Stimulated activated CD4-positive, alpha-beta T cell treated with anti-CD3 and anti-CD28 coated beads, TNF-alpha, amount 100 ng/mL, for 4 hours (primary cell): Measurements from ENCODE around the gene CLEC14A.

Experiments used
- DNase-seq, 3 experiments: peaks; one replicate each; pipeline ENCODE4 v3.0.0-alpha.2; 2020; ENCODE audit warnings: low read depth in 3 of 3

The CLEC14A gene

GRCh38 chr14:38248321-38249028 is 7.4 kb downstream of the CLEC14A start:
- DNase-seq: no peak

GRCh38 chr14:38243696-38244240 is 12.1 kb downstream of the CLEC14A start:
- no peak for DNase-seq

DNA sequence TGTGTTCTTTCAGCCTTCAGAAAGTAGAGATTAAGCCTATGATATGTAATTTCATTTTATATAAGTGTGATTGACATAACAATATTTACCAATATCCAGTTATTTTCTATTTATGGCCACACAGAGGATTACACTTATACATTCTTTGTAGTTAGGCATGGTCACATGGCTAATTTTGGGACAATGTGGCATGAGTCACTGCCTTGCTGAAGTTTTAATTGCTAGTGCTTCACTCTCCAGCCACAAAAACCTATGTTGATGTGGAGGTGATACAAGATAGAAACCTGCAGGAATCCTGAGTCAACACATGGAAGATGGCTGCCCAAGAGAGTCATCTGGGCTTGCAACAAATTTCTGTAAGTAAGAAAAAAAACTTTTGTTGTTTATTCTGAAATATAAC is 17.0 kb downstream of the CLEC14A start:
- DNase-seq: no peak

GRCh38 chr14:38238332-38238731 is 17.6 kb downstream of the CLEC14A start:
- DNase-seq: no peak

DNA sequence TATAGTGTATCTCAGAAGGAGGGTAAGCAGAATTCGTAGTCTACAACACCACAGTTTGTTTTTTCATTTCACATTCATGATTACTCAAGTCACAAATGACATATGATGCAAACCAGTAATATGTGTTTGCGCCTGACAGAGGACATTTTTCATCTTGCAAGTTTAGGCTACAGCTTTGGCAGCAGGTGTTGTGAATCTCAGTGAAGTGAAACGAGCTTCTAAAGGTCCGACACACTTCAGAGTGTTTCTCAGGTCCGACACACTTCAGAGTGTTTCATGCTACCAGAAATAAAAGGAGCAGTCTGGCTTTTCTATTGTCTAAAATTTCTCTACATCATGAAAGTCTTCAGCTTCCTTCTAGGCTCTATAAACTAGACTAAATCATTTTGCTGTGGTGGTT is 22.7 kb downstream of the CLEC14A start:
- no peak for DNase-seq

- no peak for DNase-seq
These were observed 29.5 kb downstream of the CLEC14A start for GRCh38 chr14:38226366-38226765.

- no peak for DNase-seq
These were observed 29.9 kb downstream of the CLEC14A start for GRCh38 chr14:38225946-38226345.

GRCh38 chr14:38224338-38224737 is 31.6 kb downstream of the CLEC14A start:
- no peak for DNase-seq

- DNase-seq: no peak
These were observed 34.8 kb downstream of the CLEC14A start for GRCh38 chr14:38221077-38221476.

- no peak for DNase-seq
These were observed 38.3 kb downstream of the CLEC14A start for GRCh38 chr14:38217553-38217952.

- DNase-seq: no peak
These were observed 42.9 kb downstream of the CLEC14A start for GRCh38 chr14:38213001-38213400.

DNA sequence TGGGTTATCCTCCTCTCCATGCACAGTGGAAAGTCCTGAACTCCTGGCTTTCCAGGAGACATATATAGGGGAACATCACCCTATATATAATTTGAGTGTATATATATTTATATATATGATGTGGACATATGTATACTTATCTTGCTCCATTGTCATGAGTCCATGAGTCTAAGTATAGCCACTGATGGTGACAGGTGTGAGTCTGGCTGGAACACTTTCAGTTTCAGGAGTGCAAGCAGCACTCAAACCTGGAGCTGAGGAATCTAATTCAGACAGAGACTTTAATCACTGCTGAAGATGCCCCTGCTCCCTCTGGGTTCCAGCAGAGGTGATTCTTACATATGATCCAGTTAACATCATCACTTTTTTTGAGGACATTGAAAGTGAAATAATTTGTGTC is 43.8 kb downstream of the CLEC14A start:
- DNase-seq: no peak

DNA sequence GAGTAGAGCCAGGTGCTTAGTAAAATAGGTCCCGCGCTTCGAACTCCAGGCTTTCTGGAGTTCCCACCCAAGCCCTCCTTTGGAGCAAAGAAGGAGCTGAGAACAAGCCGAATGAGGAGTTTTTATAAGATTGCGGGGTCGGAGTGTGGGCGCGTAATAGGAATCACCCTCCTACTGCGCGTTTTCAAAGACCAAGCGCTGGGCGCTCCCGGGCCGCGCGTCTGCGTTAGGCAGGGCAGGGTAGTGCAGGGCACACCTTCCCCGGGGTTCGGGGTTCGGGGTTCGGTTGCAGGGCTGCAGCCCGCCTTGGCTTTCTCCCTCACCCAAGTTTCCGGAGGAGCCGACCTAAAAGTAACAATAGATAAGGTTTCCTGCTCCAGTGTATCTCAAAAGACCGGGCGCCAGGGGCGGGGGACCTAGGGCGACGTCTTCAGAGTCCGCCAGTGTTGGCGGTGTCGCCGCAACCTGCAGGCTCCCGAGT is 44.6 kb downstream of the CLEC14A start:
- DNase-seq: no peak

DNA sequence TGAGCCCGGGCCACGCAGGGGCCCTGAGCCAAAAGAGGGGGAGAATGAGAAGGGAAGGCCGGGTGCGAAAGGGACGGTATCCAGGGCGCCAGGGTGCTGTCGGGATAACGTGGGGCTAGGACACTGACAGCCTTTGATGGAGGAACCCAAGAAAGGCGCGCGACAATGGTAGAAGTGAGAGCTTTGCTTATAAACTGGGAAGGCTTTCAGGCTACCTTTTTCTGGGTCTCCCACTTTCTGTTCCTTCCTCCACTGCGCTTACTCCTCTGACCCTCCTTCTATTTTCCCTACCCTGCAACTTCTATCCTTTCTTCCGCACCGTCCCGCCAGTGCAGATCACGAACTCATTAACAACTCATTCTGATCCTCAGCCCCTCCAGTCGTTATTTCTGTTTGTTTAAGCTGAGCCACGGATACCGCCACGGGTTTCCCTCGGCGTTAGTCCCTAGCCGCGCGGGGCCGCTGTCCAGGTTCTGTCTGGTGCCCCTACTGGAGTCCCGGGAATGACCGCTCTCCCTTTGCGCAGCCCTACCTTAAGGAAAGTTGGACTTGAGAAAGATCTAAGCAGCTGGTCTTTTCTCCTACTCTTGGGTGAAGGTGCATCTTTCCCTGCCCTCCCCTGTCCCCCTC is 45.2 kb downstream of the CLEC14A start:
- no peak for DNase-seq

DNA sequence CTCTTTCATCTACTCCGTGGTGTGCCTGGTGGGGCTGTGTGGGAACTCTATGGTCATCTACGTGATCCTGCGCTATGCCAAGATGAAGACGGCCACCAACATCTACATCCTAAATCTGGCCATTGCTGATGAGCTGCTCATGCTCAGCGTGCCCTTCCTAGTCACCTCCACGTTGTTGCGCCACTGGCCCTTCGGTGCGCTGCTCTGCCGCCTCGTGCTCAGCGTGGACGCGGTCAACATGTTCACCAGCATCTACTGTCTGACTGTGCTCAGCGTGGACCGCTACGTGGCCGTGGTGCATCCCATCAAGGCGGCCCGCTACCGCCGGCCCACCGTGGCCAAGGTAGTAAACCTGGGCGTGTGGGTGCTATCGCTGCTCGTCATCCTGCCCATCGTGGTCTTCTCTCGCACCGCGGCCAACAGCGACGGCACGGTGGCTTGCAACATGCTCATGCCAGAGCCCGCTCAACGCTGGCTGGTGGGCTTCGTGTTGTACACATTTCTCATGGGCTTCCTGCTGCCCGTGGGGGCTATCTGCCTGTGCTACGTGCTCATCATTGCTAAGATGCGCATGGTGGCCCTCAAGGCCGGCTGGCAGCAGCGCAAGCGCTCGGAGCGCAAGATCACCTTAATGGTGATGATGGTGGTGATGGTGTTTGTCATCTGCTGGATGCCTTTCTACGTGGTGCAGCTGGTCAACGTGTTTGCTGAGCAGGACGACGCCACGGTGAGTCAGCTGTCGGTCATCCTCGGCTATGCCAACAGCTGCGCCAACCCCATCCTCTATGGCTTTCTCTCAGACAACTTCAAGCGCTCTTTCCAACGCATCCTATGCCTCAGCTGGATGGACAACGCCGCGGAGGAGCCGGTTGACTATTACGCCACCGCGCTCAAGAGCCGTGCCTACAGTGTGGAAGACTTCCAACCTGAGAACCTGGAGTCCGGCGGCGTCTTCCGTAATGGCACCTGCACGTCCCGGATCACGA is 46.0 kb downstream of the CLEC14A start:
- no peak for DNase-seq

DNA sequence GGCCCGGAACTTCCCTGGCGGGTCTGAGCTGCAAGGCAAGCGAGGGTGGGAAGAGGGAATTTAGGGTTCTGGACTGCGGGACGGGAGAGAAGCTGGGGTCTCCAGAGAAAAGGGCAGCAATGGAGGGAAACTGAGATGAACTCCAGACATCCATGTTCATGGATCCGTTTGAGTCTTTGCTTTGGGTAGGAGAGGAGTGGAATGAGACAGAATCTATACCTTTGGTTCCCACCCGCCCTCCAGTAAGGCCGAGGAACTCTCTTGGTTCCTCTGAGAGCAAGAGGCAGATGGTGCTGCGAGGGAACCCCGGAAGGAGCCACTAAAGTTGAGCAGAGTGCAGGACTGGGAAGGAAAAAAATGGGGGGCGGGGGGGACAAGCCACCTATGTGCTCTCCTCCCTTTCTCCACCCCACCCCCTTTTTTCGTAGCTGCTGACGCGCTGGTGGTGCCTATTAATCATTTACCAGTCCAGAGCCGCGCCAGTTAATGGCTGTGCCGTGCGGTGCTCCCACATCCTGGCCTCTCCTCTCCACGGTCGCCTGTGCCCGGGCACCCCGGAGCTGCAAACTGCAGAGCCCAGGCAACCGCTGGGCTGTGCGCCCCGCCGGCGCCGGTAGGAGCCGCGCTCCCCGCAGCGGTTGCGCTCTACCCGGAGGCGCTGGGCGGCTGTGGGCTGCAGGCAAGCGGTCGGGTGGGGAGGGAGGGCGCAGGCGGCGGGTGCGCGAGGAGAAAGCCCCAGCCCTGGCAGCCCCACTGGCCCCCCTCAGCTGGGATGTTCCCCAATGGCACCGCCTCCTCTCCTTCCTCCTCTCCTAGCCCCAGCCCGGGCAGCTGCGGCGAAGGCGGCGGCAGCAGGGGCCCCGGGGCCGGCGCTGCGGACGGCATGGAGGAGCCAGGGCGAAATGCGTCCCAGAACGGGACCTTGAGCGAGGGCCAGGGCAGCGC is 47.0 kb downstream of the CLEC14A start:
- no peak for DNase-seq

DNA sequence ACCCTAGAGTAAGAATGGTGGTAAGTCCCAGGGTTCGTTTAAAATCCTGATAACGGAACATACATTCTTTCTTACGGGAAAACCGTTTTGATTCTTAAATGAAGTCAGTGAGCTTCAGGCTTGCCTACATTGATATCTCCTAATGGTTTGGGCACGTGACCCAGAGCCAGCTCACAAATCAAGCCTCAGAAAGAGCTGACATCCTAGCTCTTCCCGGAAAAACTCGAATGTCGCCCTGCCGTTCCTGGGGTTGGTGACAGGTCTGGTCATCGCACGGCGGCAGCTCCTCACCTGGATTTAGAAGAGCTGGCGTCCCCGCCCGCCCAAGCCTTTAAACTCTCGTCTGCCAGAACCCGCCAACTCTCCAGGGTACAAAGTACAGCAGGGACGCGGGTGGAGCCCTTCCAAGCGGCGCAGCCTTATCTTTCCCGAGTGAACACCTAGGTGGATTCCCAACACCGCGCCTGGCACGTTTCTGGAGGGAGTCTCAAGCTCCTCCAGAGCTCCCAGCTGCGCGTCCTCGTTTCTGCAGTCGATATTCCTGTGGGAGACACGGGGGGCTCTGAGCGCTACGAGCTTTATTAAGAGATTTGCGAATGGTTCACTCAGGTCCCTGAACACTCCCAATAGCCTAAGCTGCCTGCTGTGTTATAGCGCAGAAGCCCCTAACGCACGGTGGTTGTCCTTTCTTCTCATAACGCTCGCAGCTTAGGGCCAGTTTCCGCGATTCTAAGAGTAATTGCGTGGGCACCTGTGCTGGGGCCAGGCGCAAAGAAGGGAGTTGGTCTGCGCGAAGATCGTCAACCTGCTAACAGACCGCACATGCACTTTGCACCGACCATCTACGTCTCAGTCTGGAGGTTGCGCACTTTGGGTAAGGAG is 47.9 kb downstream of the CLEC14A start, which contains the start of gene SSTR1:
Gene SSTR1, plus strand, starts transcription at position 169 of the 882 bp plus-strand sequence. CDS start 1,486 bp downstream, outside the sequence.
- DNase-seq: no peak

GRCh38 chr14:38207377-38207735 is 48.5 kb downstream of the CLEC14A start:
- DNase-seq: no peak

DNA sequence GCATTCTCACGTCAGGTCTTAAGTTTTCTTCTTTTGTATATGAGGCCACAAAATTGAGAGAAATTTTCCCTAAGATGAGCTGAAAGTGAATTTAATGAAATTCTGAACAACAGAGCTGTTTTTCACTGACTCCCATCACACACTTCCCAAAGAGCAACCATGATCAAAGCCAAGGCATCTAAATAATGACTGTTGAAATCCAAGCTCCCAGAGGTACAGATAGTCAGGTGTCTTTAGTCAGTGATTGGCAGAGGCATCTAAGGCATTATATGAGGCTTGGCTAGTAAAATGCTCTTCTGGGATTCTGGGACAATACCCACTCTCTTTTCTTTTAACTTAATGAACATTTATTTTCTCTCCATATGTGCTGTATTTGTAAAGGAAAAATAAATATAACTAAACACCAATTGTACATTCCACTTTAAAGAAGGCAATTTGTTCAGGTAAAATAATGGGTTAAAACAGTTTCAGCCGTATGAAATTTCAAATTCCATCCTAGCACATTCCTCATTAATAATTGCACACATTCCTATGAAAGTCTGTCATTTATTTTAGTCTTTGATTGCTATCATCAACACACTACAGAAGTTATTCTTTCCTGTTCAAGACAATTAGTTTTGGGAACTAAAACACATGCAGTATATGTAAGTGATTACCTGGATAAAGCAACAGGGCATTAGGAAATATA is 49.1 kb downstream of the CLEC14A start:
- DNase-seq: no peak
